GM12878 (cell line): ENCODE measurements around the gene BCKDK.

ENCODE experiments used
- CEBPB ChIP-seq, 2 experiments: fragments of 150-350 bp in 1 of 2; IDR thresholded peaks; 2 replicates each; pipeline ENCODE4 v1.6.1; 2012 to 2014; ENCODE audit warnings: low read depth in 2 of 2, low read length in 2 of 2, borderline replicate concordance in 1 of 2, inconsistent platforms in 1 of 2
- ZNF384 ChIP-seq: IDR thresholded peaks from 2 replicates; pipeline ENCODE4 v1.6.1; 2012; ENCODE audit warnings: low read depth, mild to moderate bottlenecking, low read length, improper control_type of control experiment, borderline replicate concordance
- TF ChIP-seq, protein P1 (sequence below), 3 experiments: IDR thresholded peaks in 2 of 3; conservative IDR thresholded peaks in 1 of 3; 2 replicates each; pipeline ENCODE4 v1.5.1; 2011; ENCODE audit warnings: low read depth in 3 of 3, low read length in 3 of 3, mild to moderate bottlenecking in 3 of 3, control low read depth in 2 of 3, moderate library complexity in 2 of 3, inconsistent platforms in 1 of 3, mixed read lengths in 1 of 3; ENCODE audit not compliant: control insufficient read depth in 2 of 3, insufficient read depth in 1 of 3; ENCODE audit errors: extremely low read depth in 1 of 3

DNA sequence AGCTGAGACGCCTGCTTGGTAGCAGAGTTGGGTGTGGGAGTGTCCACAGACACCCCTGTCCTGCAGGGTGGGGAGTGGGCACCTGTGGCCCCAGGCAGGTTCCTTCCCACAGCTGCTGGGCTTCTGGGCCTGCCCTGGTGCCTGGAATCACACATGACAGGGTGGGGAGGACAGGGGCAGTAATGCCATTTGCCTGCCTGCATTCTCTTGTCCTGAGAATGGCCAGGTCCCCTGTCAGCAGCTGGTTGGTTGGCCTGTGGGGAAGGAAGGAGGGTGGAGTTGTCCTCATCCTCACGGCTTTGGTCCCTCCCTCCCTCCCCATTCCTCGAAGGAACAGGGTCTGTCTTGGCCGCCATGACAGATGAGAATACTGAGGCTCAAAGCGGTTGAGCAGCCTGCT, 24.6 kb upstream of the BCKDK start:
- TF ChIP-seq CEBPB (IDR thresholded peaks at IDR 0.05; ENCODE audit: borderline replicate concordance in 1 of 2, low read depth in 2 of 2, low read length in 2 of 2) (no peak), ZNF384 (no peak)
- TF ChIP-seq, protein P1, sequence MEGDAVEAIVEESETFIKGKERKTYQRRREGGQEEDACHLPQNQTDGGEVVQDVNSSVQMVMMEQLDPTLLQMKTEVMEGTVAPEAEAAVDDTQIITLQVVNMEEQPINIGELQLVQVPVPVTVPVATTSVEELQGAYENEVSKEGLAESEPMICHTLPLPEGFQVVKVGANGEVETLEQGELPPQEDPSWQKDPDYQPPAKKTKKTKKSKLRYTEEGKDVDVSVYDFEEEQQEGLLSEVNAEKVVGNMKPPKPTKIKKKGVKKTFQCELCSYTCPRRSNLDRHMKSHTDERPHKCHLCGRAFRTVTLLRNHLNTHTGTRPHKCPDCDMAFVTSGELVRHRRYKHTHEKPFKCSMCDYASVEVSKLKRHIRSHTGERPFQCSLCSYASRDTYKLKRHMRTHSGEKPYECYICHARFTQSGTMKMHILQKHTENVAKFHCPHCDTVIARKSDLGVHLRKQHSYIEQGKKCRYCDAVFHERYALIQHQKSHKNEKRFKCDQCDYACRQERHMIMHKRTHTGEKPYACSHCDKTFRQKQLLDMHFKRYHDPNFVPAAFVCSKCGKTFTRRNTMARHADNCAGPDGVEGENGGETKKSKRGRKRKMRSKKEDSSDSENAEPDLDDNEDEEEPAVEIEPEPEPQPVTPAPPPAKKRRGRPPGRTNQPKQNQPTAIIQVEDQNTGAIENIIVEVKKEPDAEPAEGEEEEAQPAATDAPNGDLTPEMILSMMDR (IDR thresholded peaks at IDR 0.05 in 2 of 3, conservative IDR thresholded peaks at IDR 0.05 in 1 of 3; ENCODE audit: control insufficient read depth in 2 of 3, extremely low read depth in 1 of 3, insufficient read depth in 1 of 3, low read depth in 3 of 3, low read length in 3 of 3): no peak
